Stromal cell of bone marrow (primary cell): ENCODE data around the gene OR2V1.
"Not testable (repeated sequence)": the region's sequence is repeated elsewhere in the genome, so short reads cannot be mapped to it uniquely, and the experiment has no call there.

ENCODE experiments used
- DNase-seq: peaks from one replicate; pipeline ENCODE4 v3.0.0-alpha.2; 2012; ENCODE audit warnings: low read depth

OR2V1 gene

DNA sequence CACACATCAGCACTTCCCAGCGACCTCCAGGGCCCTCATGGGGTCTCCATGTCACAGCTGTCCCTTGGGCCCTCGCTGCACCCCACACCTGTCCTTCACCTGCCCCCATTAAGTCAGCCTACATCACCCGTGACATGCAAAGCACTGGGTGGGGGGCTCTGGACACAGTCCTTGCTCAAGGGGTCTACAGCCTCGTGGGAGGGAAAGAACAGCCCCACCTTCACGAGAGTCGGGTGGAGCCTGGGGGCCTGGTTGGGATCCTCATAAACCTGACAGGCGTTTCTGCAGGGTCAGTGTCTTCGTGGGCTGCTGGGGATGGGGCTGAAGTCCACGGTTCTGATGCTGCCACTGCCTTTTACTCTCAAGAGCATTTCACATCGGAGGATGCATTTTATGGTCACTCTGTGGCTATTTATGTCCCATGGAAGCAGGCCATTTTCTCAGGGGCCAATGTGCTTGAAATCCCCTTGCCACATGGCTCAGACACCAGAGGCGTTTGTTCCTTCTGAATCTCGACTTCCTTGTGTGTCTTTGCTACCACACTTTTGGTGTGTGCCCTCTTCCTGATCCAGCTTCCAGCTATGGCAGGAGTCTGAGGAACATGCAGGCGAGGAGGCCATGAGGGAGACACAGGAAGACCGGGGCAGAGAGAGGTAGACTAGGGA, at the start of gene OR2V1:
OR2V1 (minus strand) TSS at position 338 of the 665 bp plus-strand sequence. CDS start 5,865 bp downstream, outside the sequence.
- no peak for DNase-seq

- DNase-seq: not testable (repeated sequence)
Observed at GRCh38 chr5:181177559-181177958, 46.6 kb upstream of the OR2V1 start.

DNA sequence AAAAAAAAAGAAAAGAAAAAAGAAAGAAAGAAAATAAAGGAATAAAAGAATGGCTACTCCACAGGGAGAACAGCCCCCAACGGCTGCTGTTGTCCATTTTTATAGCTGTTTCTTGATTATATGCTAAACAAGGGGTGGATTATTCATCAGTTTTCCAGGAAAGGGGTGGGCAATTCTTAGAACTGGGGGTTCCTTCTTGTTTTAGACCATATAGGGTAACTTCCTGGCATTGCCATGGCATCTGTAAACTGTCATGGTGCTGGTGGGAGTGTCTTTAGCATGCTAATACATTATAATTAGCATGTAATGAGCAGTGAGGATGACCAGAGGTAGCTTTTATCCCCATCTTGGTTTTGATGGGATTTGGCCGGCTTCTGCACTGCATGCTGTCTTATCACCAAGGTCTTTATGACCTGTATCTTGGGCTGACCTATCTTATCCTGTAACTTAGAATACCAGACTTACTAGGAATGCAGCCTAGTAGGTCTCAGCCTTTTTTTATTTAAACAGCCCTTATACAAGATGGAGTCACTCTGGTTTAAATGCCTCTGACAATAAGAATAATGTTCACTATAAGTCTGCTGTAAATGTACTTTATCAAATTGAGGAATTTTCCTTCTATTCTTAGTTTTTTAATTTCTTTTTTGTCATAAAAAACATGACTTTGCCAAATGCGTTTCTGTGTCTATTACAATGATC, 45.4 kb upstream of the OR2V1 start:
- no peak for DNase-seq

- no peak for DNase-seq
Observed at GRCh38 chr5:181173420-181174342, 42.7 kb upstream of the OR2V1 start.

DNA sequence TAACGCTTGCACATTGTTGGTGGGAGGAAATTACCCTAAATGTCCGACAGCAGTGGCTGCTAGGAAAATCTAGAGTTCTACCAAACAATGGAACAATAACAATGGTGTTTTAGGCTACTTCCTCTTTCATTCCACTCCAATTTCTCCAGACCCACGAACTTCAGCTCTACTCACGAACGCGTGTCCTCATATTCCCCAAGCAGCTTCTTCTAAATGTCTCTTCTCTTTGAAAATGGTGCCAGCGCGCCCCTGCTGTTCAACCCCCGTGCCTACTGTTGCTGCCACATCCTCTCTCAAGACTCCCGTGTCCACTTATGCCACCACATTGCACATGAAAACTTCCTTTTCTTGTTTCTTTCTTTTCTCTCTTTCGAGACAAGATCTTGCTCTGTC, 42.1 kb upstream of the OR2V1 start:
- no peak for DNase-seq

DNA sequence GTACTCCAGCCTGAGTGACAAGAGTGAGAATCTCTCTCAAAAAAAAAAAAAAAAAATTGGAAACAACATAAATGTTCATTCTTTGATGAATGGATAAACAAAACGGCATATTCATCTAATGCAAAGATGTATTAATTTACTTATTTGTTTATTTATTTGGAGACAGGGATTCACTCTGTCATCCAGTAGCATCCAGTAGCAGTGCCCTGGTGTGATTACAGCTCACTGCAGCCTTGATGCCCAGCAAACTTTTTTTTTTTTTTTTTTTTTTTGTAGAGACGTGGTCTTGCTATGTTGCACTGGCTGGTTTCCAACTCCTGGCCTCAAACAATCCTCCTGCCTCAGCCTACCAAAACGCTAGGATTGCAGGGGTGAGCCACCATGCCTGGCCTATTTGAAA, 40.8 kb upstream of the OR2V1 start:
- no peak for DNase-seq

- DNase-seq: no peak
Observed at GRCh38 chr5:181170996-181171395, 40.0 kb upstream of the OR2V1 start.

DNA sequence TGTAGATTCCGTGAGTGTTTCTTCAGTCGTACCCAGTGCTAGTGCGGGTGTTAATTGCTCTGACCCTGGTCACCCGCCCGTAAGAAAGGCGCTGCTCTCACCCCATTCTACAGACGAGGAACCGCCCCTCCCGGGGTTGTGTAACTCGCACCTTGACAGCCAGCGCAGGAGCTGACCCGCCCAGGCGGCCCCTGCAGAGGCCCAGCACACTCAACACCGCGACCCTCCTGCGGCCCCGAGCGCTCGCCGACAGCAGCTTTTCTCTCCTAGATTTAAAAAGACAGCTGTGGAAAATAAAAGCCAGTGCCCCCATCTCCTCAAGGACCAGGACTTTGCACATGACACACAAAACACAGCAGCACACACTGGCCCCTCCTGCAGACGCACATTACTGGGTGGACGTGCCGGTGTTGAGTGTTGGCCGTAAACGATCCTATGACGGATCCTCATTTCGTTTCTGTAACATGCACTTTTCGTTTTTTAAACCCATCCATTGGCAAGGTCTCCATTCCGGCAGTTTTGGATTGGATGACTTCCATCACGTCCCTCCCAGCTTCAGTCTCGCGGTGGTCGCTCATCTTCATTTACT, 39.4 kb upstream of the OR2V1 start:
- no peak for DNase-seq

GRCh38 chr5:181169459-181170236, 38.7 kb upstream of the OR2V1 start:
- not testable (repeated sequence) for DNase-seq

DNA sequence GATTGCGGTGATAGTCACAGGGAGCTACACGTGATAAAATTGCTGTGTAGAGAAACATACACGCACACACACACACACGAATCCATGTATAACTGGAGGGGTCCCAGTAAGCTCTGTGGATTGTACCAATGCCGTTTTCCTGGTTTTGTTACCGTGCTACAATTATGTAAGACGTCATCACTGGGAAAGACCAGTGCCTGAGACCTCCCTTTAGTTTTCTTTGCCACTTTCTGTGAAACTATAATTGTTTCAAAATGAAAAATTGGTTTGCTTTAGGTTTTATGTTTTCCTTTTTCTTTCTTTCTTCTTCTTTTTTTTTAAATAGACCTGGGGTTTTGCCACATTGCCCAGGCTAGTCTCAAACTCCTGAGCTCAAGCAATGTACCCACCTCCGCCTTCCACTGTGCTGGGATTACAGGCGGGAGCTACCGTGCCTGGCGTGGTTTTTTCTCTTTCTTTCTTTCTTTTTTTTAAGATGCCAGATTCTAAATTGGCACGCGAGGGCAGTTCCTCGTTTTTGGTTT, 37.7 kb upstream of the OR2V1 start:
- no peak for DNase-seq

GRCh38 chr5:181167814-181168488, 37.0 kb upstream of the OR2V1 start:
- no peak for DNase-seq

GRCh38 chr5:181166812-181167733, 36.1 kb upstream of the OR2V1 start:
- no peak for DNase-seq

DNA sequence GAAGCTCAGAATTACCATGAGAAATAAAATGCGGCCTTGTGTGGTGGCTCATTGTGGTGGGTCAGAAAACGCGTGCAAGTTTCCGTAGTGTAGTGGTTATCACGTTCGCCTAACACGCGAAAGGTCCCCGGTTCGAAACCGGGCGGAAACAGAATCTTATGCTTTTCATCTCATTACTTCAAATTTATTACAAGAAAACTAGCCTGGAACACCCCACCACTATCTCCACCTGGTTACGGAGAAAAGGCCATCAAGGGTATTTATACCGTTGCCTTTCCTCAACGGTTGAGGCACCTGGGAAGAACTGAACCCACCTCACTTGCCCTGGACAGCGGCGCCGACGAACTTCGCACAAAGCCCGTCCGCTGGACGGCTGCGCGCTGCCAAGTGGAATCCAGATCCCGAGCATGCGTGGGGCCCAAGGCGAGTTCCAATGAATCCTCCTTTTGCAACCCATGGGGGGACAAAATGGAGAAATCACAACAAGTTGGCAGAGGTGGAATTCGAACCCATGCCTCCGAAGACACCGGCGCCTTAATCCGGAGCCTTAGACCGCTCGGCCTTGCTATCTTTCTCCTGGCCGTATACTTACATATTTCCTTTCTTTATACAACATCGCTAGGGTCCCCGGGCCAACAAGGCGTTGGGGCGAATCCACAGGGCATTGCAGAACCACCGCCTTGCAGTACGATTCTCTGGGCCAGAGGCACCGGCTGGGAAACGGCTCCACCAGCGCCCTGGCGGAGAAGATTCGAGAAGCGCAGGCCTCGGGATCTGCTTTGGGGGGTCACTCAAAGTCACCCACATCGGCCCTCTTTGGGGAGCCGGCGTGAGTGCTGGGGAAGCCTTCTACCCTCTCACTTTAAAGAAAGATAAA, 33.3 kb upstream of the OR2V1 start:
- no peak for DNase-seq

- DNase-seq: no peak
Observed at GRCh38 chr5:181163487-181164075, 32.6 kb upstream of the OR2V1 start.

DNA sequence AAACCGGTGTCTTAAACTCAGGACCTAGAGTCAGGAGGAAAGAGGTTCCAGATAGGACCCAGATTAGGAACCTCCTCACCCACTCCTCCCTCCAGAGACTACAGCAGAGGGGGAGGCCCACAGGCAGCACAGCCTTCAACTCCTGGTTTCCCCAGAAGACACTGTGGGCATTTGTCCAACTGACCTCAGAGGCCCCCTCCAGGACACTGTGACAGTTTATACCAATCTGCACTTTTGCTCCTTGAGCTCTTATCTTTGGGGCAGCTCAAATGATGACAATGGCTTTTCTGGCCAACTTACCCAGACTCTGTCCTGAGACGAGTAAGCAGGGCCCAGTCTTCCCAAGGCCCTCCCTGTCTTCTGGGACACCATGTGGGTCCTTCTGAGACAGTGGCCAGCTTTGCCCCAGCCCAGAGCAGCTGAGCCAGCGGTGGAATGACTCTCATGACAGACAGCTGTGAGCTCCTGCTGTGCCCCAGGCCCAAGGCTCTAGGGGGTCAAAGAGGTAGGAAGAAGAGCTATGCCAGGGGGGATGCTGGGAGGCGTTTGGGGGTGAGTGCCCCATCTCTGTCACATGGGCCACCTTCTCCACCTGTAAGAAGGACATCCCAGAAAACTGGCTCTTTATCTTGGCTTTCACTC, 30.7 kb upstream of the OR2V1 start:
- DNase-seq: no peak

GRCh38 chr5:181160755-181161533, 30.0 kb upstream of the OR2V1 start:
- peak; percentile 34 for DNase-seq
